Cardiac septum (tissue), 1 donor: ENCODE results near the gene DFFB. TPM values are rescaled to one million over a fixed set of nuclear protein-coding genes. Genes with fewer than 3 reads are reported as not detected.
A peak's percentile ranks its signal among the peaks of the same experiment; 100 is the strongest.

Experiments
- DNase-seq: peaks from one replicate; pipeline ENCODE4 v3.0.0-alpha.2; 2020; ENCODE audit warnings: low spot score
- intact Hi-C: fragments of 100-400 bp; cut with DNase I; formaldehyde crosslinking; loops from one replicate; pipeline ENCODE4 v1.14.0; 2022
- total RNA-seq: library from RNA; stranded (reverse); fragmentation: NEBNext Ultra II Directional; extraction: Animal tissue kit (Norgen Biotek cat#: 25700); gene quantifications from one replicate; pipeline ENCODE4 v1.2.1, GENCODE V29; 2021
- donor health status: DM: no; HTN: no; CAD: no.

Gene DFFB
- total RNA-seq, 1 donor from 2014 or later: 2.9 TPM

GRCh38 chr1:3891329-3891865, 34.1 kb downstream of the DFFB start:
- intact Hi-C loops: no loop called here
- no peak for DNase-seq

- intact Hi-C loops: no loop called here
- DNase-seq: peak; percentile 70
Observed at GRCh38 chr1:3892748-3893147, 35.5 kb downstream of the DFFB start.

- no peak for DNase-seq
- intact Hi-C loops: no loop called here
Observed at GRCh38 chr1:3893190-3893589, 35.9 kb downstream of the DFFB start.

- DNase-seq: peak; percentile 51
- intact Hi-C loops: no loop called here
Observed at GRCh38 chr1:3894626-3895278, 37.5 kb downstream of the DFFB start.

- peak; percentile 68 for DNase-seq
- intact Hi-C loops: no loop called here
Observed at GRCh38 chr1:3895279-3895950, 38.1 kb downstream of the DFFB start.

GRCh38 chr1:3895951-3896325, 38.7 kb downstream of the DFFB start:
- peak; percentile 51 for DNase-seq
- intact Hi-C loops: no loop called here

- peak; percentile 36 for DNase-seq
- intact Hi-C loops: no loop called here
Observed at GRCh38 chr1:3896396-3897000, 39.2 kb downstream of the DFFB start.

- no peak for DNase-seq
- intact Hi-C loops: no loop called here
Observed at GRCh38 chr1:3898475-3898735, 41.1 kb downstream of the DFFB start.

- no peak for DNase-seq
- intact Hi-C loops: no loop called here
Observed at GRCh38 chr1:3898994-3899753, 41.9 kb downstream of the DFFB start.

- intact Hi-C loops: loop anchor here (2.0 kb wide), 2 partner anchors 43 to 103 kb away; partner anchors contain the start of genes CEP104, DFFB and LRRC47
- no peak for DNase-seq
Observed at GRCh38 chr1:3899754-3900149, 42.5 kb downstream of the DFFB start.

GRCh38 chr1:3900150-3900968, 43.1 kb downstream of the DFFB start, which contains the start of gene C1orf174:
Gene C1orf174, minus strand, starts transcription at chr1:3900272. Its CDS starts 86 bp downstream, at chr1:3900186.
- intact Hi-C loops: loop anchor here (2.0 kb wide), 2 partner anchors 44 to 104 kb away; partner anchors contain the start of genes CEP104, DFFB and LRRC47
- DNase-seq: peak; percentile 95

- DNase-seq: peak; percentile 99
- intact Hi-C loops: loop anchor here (2.0 kb wide), 2 partner anchors 44 to 104 kb away; partner anchors contain the start of genes CEP104, DFFB and LRRC47
Observed at GRCh38 chr1:3900969-3901529, 43.8 kb downstream of the DFFB start.

GRCh38 chr1:3902111-3902511, 44.8 kb downstream of the DFFB start:
- intact Hi-C loops: no loop called here
- DNase-seq: peak; percentile 71

GRCh38 chr1:3902571-3903091, 45.4 kb downstream of the DFFB start:
- intact Hi-C loops: no loop called here
- DNase-seq: peak; percentile 44

GRCh38 chr1:3903141-3904005, 46.1 kb downstream of the DFFB start:
- intact Hi-C loops: no loop called here
- DNase-seq: peak; percentile 69

- peak; percentile 53 for DNase-seq
Observed at GRCh38 chr1:3904006-3904842, 46.9 kb downstream of the DFFB start.

GRCh38 chr1:3904843-3905185, 47.5 kb downstream of the DFFB start:
- DNase-seq: no peak
- intact Hi-C loops: no loop called here

More at GRCh38 chr1:3904006-3904842, 46.9 kb downstream of the DFFB start:
- intact Hi-C loops: no loop called here
